ENCODE data around the gene C1QTNF6. TPM values are rescaled to one million over a fixed set of nuclear protein-coding genes. Genes with fewer than 3 reads are reported as not detected.

C1QTNF6 gene
- total RNA-seq, 1 donor from 2014 or later = 14.2 TPM

DNA sequence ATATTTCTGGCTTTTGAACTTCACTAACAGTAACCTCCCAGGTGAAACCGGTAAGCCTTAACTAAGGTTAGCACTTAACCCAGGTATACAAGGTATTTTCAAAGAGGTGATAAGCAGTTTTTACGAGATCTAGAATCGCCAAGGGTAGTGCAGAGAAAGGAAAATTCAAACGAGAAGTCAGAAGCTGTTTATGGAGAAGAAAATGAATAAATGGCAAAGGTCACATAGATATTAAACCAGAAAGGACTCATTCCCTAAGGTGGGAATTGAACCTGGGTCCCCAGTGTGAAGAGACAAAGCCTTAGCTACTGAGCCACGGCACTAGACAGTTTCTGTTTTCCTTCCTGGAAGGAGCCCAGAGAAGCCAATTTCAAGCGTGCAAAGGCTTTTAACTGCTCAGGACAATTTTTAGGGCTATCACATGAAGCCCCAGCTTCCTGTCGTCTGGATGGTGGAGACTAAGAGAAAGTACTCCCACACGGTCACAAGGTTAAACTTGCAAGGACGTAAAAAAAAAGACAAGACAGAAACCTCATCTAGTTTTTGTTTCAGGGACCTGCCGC, 5.7 kb upstream of the C1QTNF6 start:
- no peak for DNase-seq (ENCODE audit: extremely low read depth, low read depth, low spot score)

- no peak for DNase-seq (ENCODE audit: extremely low read depth, low read depth, low spot score)
Observed at GRCh38 chr22:37192741-37193140, 4.7 kb upstream of the C1QTNF6 start.

DNA sequence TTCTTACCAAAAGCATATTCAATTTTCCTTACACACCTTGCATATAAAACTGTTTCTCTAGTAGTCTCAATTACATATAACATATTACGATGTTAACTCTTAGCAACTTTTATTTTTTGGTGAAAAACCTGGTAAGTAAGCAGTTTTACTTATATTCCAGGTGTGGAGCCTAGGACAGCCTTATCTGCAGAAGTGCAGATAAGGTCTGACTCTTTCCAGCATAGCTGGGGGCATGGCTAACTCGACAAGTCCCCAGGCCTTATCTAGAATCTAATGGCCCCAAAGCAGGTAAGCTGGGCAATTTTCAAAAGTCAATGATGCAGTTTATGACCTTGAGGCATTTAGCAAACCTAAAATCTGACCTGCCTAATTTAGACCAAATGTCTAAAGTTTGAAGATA, 4.2 kb upstream of the C1QTNF6 start:
- no peak for DNase-seq (ENCODE audit: extremely low read depth, low read depth, low spot score)

- DNase-seq (ENCODE audit: extremely low read depth, low read depth, low spot score) = no peak
Observed at GRCh38 chr22:37190262-37190780, 2.3 kb upstream of the C1QTNF6 start.

- peak; percentile 92 for DNase-seq (ENCODE audit: extremely low read depth, low read depth, low spot score)
Observed at GRCh38 chr22:37188901-37189466, 937 bp upstream of the C1QTNF6 start.

DNA sequence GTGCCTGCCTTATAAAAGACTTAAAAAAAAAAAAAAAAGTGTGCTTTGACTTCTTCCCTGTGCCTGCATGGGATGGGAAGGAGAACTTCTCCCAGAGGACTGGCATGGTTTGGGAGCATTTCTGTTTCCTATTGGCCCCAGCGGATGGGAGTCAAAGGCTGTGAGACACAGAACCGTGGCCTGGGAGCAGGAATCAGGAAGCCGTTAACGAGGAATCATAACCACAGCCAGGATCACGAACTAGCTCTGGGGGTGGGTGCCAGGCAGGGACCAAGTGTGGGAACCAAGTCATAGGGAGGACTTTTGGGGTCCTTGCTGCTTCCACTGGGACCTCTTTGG, 526 bp downstream of the C1QTNF6 start:
- DNase-seq (ENCODE audit: extremely low read depth, low read depth, low spot score) = no peak

GRCh38 chr22:37186997-37187522, 987 bp downstream of the C1QTNF6 start:
- no peak for DNase-seq (ENCODE audit: extremely low read depth, low read depth, low spot score)

DNA sequence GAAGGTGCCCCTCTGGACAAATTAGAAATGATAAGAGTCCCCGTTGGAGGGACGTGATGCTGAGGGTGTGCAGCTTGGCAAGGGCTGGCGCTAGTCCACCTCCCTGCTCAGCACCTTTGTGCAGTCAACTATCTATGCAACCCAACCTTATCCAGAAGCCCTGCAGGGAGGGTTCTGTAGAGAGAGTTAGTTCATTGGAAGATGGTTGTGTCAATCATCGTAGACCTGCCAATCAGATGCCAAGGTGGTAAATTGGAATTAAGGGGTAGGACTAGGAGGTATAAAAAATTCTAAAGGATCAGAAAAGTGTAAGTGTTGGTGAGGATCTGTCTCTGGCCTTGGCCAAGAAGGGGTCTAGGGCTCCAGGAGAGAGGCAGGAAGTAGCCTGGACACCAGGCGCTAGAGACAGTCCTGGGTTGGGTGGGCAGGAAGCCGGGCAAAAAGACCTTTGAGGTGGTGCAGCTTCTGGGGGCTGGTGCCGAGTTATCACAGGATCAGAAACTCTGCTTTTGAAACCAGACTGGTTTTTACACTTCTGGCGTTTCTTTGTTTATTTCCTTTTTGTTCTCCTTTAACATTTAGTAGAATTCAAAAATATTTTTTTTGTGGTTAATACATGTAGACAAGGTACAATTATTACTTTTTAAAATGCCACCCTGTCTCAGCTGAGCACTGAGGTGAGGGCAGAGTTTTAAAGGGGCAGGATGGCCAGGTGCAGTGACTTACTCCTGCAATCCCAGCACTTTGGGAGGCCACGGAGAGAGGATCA, 1.6 kb downstream of the C1QTNF6 start:
- peak; percentile 94 for DNase-seq (ENCODE audit: extremely low read depth, low read depth, low spot score)

GRCh38 chr22:37185646-37186227, 2.3 kb downstream of the C1QTNF6 start:
- DNase-seq (ENCODE audit: extremely low read depth, low read depth, low spot score) = no peak

- no peak for DNase-seq (ENCODE audit: extremely low read depth, low read depth, low spot score)
Observed at GRCh38 chr22:37184816-37185541, 3.1 kb downstream of the C1QTNF6 start.

DNA sequence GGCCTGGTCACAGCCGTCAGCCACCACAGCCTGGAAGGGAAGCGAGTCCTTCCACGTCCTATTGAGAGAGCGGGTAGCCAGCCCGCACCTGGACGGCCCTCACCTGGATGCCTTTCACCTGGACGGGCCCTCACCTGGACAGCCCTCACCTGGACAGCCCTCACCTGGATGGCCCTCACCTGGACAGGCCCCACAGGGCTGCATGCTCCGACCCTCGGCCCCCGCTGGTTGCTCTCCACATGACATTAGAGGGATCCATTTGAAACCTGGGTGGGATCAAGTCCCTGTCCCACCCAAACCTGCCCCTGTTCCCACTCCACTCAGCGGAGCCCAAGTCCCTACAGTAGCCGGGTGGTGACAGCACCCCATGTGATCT, 3.7 kb downstream of the C1QTNF6 start:
- DNase-seq (ENCODE audit: extremely low read depth, low read depth, low spot score) = no peak

DNA sequence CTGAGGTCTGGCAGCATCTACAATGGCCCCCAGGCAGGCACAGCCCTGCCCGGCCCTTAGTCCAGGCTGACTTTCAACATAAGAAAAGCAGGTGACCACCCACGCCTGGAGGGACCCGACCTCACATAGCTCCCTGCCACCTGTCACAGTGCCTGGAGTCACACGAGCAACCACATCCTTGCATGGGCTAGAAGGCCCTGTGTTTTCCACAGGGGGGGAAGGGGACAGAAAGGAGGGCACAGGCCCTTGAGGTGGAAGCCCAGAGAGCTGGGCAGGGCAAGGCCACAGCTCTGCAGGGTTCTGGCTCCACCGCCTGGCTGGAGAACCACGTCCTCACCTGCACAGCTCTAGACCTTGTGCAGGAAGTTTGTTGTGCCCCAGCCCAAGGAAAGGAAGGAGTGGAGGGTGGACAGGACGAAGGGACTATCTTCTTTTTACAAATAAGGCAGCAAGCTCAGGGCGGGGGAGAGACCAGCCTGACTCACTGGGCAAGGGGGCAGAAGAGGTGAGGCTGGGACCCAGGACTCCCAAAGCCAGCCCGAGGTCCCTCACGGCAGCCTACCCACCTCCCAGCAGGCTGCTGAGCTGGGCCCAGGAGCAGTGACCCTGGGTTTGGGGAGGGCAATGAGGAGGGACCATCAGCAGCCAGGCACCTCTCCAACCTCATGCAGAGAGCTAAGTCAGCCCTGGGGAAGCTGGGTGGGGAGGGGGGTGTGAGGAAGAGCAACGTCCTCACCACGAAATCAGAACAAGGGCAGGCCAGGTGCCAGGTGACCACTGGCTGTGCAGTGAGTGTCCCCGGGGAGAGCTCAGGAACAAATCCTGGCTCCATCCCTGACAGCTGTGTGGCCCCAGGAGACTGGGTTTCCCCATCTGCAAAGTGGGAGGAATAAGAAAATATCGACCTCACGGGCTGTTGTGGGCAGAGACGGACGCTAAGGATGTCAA, 4.3 kb downstream of the C1QTNF6 start:
- no peak for DNase-seq (ENCODE audit: extremely low read depth, low read depth, low spot score)

GRCh38 chr22:37182949-37183245, 5.2 kb downstream of the C1QTNF6 start:
- DNase-seq (ENCODE audit: extremely low read depth, low read depth, low spot score) = no peak

DNA sequence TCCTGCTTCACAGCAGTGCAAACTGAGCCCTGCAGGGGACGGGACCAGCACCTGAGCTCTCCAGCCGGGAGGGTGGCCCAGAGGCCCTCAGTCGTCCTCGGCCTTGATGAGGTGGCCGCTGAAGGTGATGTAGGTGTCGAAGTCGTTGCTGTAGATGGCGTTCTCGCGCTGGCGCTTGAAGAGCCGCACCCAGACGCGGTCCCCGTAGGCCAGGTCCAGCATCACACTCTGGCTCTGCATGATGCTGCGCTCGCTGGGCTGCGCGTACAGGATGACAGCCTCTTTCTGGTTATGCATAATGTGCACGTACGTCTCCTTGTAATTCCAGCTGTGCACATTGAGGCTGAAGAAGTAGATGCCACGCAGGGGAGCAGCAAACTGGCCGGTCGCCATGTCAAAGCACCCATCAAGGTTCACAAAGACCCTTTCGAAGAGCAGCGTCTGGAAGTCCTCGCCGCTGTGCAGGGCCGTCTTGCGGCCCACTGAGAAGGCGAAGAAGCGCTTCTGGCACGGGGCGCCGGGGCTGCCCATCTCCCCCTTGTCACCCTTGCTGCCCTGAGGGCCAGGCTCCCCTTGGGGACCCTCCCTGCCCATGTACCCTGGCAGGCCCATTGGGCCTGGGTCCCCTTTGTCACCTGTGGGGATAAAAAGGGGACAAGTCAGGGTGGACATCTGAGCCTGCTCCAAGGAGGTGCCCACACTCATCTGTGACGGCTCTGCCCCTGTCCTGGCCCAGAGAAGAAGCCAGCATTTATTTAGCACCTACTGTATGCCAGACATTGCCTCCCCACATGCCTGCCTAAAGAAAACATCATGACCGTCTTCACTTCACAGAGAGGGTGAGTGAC, 5.7 kb downstream of the C1QTNF6 start:
- no peak for DNase-seq (ENCODE audit: extremely low read depth, low read depth, low spot score)

DNA sequence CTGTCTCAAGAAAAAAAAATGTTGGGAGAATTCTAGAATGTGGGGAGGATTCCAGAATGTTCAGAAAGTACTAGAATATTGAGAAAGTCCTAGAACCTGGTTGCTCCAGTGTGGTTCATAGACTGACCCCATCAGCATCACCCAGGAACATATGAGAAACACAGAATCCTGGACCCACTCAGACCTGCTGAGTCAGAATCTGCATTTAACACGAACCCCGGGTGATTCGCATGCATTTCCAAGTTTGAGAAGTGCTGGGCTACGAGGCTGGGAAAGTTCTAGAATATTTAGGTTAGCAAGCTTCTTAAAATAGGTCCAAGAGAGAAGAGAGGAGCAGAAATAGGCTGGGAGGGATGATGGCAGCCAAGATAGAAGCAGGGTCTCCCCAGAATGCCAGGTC, 6.4 kb downstream of the C1QTNF6 start:
- no peak for DNase-seq (ENCODE audit: extremely low read depth, low read depth, low spot score)

DNA sequence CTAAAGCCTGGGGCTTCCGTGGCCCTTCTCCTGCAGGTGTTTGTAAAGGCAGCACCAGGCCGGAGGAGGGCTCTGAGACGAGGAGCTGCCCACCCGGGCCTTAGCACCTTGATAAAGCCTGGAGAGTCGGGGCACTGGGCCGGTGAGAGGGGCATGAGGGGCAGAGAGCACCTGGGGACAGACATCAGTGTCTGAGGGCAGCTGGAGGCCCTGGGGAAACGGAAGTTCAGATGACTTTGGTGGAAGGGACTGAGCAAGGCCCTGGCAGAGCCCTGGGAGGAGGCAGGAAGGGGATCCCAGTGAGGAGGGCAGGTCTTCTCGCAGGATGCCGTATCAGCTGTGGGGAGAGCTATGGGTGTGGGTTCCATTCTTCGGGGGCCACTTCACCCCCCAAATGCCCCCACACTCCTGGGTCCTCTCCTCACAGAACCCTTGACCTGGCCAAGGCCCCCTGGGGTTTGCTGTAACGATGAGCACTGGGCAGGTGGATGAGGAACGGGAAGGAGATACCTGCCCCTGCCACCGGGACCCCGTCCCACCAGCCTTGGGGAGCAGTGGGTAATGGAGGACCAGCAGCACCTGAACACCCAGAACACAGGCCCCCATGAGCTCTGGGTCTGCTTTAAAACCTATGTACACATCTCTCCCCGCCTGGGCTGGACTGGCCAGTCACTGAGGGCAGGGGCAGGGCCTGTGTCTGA, 7.4 kb downstream of the C1QTNF6 start:
- no peak for DNase-seq (ENCODE audit: extremely low read depth, low read depth, low spot score)

GRCh38 chr22:37179622-37180420, 8.2 kb downstream of the C1QTNF6 start:
- no peak for DNase-seq (ENCODE audit: extremely low read depth, low read depth, low spot score)

- no peak for DNase-seq (ENCODE audit: extremely low read depth, low read depth, low spot score)
Observed at GRCh38 chr22:37179126-37179470, 8.9 kb downstream of the C1QTNF6 start.
